ENCODE results near the gene DUSP2.

The DUSP2 gene

GRCh38 chr2:96114903-96115581, 30.2 kb downstream of the DUSP2 start:
- FAIRE-seq (no peak), DNase-seq (ENCODE audit: low spot score) (no peak)

GRCh38 chr2:96114546-96114902, 30.7 kb downstream of the DUSP2 start:
- FAIRE-seq (no peak), DNase-seq (ENCODE audit: low spot score) (no peak)

DNA sequence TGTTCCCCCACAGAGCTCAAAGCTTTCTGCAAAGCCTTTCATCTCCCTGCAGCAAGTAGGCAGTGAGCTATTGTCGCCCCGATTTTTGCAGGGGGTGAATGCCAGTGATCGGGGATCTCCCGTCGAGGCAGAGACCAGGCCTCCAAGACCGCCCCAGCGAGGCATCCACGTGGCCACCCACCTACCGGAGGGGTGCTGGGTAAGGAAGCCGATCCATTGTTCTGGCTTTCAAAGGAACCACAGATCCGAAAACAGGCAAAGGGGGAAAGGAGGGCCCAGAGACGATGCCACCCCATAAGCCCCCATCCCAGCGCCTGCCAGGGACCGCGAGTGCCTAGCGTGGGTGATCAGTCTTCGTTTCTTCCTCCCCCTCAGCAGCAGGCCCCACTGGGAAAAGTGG, 31.3 kb downstream of the DUSP2 start:
- DNase-seq (ENCODE audit: low spot score), result no peak

DNA sequence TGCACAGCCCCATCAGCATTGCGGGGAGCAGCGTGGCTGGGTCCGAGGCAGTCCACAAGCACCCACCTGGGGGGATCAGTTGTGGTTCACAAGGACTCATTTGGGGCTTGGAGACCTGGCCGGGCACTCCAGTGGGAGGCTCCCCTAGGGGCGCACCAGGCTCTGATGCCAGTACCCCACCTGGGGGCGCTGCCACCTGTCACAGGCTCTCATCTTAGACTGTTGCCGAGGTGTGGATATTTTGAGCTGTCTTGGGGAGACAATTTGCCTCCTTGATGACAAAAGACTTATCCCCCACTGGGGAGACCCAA, 31.9 kb downstream of the DUSP2 start:
- no peak for FAIRE-seq
- no peak for DNase-seq (ENCODE audit: low spot score)

More for the DNA sequence above, 31.3 kb downstream of the DUSP2 start:
- FAIRE-seq, result no peak

DNA sequence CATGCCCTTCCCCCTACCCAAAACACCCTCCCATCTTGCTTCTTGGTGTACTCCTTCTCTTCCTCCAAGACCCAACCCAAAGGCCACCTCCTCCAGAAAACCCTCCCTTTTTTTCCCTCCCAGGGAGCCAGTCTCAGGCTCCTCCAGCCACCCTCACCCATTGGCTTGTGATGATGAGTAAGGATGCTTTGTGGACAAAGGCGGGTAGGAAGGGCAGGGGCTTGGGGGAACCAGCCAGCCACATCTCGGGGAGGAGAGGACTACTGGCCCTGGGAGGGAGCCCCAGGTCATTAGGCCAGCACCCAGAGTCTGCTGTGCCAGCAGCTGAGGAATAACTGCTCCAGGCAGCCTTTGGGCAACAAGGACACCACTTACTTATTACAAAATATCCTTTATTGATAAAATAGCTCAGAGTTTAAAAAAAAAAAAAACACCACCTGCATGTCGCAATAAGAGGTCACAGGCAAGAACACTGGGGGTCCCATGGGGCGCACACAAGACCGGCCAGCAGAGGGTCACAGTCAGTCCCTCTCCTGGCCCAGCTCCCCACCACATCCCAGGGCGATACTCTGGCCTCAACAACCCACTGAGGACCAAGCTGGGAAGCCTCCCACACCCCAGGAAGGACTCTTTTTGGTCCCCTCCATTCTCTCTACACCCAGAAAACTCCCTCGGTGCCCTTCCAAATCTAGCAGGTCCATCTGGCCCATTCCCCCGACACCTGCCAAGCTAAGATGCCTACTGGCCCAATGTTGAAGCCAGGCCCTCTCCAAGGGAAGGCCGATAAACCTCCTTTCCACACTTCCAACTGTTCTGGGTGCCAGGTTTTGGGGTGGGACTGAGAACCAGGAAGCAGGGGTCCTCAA, 32.5 kb downstream of the DUSP2 start:
- FAIRE-seq (no peak), DNase-seq (ENCODE audit: low spot score) (no peak)

GRCh38 chr2:96111823-96112500, 33.3 kb downstream of the DUSP2 start:
- DNase-seq (ENCODE audit: low spot score) (no peak), FAIRE-seq (no peak)

DNA sequence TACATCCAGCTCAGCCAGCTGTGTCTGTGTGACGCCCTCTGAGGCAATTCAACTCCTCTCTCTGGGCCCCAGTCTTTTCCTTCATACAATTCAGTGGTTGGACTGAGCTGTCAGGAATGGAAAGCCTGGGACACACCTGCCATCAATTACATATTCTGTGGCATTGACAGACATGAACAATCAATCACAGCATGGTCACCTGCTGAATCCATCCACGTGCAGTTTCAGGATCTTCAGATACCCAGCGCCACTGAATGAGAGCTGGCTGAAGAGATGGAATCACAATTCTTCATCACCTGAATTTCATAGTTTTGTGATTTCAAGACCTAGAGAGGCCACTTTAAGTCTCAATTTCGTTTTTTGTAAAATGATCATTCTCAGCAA, 34.0 kb downstream of the DUSP2 start:
- DNase-seq (ENCODE audit: low spot score), result no peak

GRCh38 chr2:96110621-96111256, 34.5 kb downstream of the DUSP2 start:
- FAIRE-seq, result peak; percentile 48
- DNase-seq (ENCODE audit: low spot score), result no peak

More for the DNA sequence above, 34.0 kb downstream of the DUSP2 start:
- FAIRE-seq, result peak; percentile 40

DNA sequence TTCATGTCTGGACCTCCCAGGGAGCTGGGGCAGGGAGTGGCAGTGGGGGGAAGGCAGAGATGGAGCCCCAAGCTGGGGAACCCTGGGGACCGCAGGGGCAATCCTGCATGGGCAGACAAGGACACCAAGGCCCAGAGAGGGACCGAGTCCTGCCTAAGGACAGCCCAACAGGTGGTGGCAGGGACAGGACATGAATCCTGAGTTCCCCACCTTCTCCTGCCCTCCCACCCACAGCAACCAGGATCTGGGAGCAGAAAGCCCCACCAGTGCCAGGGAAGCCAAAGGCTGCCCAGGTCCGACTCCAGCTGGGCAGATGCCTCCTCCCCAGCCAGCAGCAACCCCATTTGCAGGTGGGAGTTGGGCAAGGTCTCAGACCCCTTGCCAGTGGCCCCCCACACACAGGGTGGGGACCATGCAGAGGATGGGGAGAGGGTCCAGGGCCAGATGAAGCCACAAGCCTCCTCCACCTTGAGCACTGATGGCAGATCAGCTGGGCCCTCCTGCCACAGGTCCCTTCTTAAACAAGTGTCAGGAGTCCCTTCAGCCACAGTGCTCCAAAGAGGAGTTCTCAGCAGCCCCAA, 35.2 kb downstream of the DUSP2 start:
- FAIRE-seq (no peak), DNase-seq (ENCODE audit: low spot score) (no peak)

- DNase-seq (ENCODE audit: low spot score) (no peak), FAIRE-seq (peak; percentile 30)
Measured at GRCh38 chr2:96109361-96109680, 35.9 kb downstream of the DUSP2 start.

GRCh38 chr2:96108541-96109360, 36.5 kb downstream of the DUSP2 start:
- FAIRE-seq, result no peak
- no peak for DNase-seq (ENCODE audit: low spot score)

DNA sequence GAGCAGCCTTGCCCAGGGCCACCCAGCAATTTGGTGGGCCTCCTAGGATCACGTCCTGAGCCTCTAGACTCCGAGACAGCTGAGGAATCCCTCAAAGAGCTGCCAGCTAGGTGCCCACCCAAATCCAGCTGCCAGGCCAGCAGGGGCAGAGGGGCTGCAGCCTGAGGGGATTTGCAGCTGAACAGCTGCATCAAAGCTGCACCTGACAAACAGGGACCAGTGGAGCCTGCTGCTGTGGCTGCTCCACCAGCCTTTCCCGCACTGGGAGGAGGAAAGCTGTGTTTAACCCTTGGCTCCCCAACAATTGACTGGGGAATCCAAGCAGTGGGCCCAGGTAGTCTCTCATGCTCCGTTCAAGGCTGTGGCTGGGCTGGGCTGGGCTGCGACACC, 37.1 kb downstream of the DUSP2 start:
- no peak for FAIRE-seq
- DNase-seq (ENCODE audit: low spot score), result no peak

GRCh38 chr2:96107708-96108065, 37.6 kb downstream of the DUSP2 start:
- DNase-seq (ENCODE audit: low spot score) (no peak), FAIRE-seq (no peak)

GRCh38 chr2:96106991-96107707, 38.1 kb downstream of the DUSP2 start:
- FAIRE-seq, result no peak
- no peak for DNase-seq (ENCODE audit: low spot score)

- FAIRE-seq (no peak), DNase-seq (ENCODE audit: low spot score) (no peak)
Measured at GRCh38 chr2:96105994-96106715, 39.1 kb downstream of the DUSP2 start.

- DNase-seq (ENCODE audit: low spot score), result no peak
- no peak for FAIRE-seq
Measured at GRCh38 chr2:96105152-96105915, 39.9 kb downstream of the DUSP2 start.

- no peak for DNase-seq (ENCODE audit: low spot score)
- peak; percentile 50 for FAIRE-seq
Measured at GRCh38 chr2:96104487-96104861, 40.8 kb downstream of the DUSP2 start.

GRCh38 chr2:96103761-96104486, 41.3 kb downstream of the DUSP2 start:
- FAIRE-seq (no peak), DNase-seq (ENCODE audit: low spot score) (no peak)
